Smooth muscle cell (in vitro differentiated cells): ENCODE results near the gene SMCHD1. TPM values are rescaled to one million over a fixed set of nuclear protein-coding genes. Genes with fewer than 3 reads are reported as not detected.
"Not testable (repeated sequence)": the region's sequence is repeated elsewhere in the genome, so short reads cannot be mapped to it uniquely, and the experiment has no call there.

Experiments used
- DNase-seq: peaks from one replicate; lab custom pipeline; 2025; ENCODE audit not compliant: unreplicated experiment; lab: John Stamatoyannopoulos, UW
- H2AFZ ChIP-seq: fragments of 200-600 bp; sonication (generic); 2 replicates; pipeline ENCODE4 v1.6.0; 2016; ENCODE audit warnings: antibody characterized with exemption, low read depth, mild to moderate bottlenecking
- H3F3A ChIP-seq: fragments of 200-600 bp; sonication (generic); 2 replicates; pipeline ENCODE4 v1.6.0; 2017; ENCODE audit warnings: antibody characterized with exemption, low read depth
- H3K27ac ChIP-seq: fragments of 200-600 bp; sonication (generic); 2 replicates; pipeline ENCODE4 v1.5.1; 2016; ENCODE audit warnings: low read depth, mild to moderate bottlenecking
- H3K27me3 ChIP-seq: fragments of 200-600 bp; sonication (generic); 2 replicates; pipeline ENCODE4 v1.6.1; 2016; ENCODE audit warnings: low read depth, mild to moderate bottlenecking
- H3K36me3 ChIP-seq: fragments of 200-600 bp; sonication (generic); 2 replicates; pipeline ENCODE4 v1.5.1; 2016; ENCODE audit warnings: low read depth
- H3K4me1 ChIP-seq: fragments of 200-600 bp; sonication (generic); 2 replicates; pipeline ENCODE4 v1.5.1; 2016; ENCODE audit warnings: low read depth
- H3K4me2 ChIP-seq: fragments of 200-600 bp; sonication (generic); 2 replicates; pipeline ENCODE4 v1.6.0; 2016; ENCODE audit warnings: mild to moderate bottlenecking
- H3K4me3 ChIP-seq: fragments of 200-600 bp; sonication (generic); 2 replicates; pipeline ENCODE4 v1.5.1; 2016; ENCODE audit warnings: mild to moderate bottlenecking
- H3K79me2 ChIP-seq: fragments of 200-600 bp; sonication (generic); 2 replicates; pipeline ENCODE4 v1.6.0; 2016; ENCODE audit warnings: low read depth, mild to moderate bottlenecking
- H3K9ac ChIP-seq: fragments of 200-600 bp; sonication (generic); 2 replicates; pipeline ENCODE4 v1.6.0; 2016; ENCODE audit warnings: low read depth
- H3K9me3 ChIP-seq: fragments of 200-600 bp; sonication (generic); replicated peaks from 2 replicates; pipeline ENCODE4 v1.5.1; 2016; ENCODE audit warnings: low read depth
- H4K20me1 ChIP-seq: fragments of 200-600 bp; sonication (generic); 2 replicates; pipeline ENCODE4 v1.6.0; 2016; ENCODE audit warnings: low read depth
- CTCF ChIP-seq: fragments of 200-600 bp; sonication (generic); IDR thresholded peaks from 2 replicates; pipeline ENCODE4 v1.5.1; 2017; ENCODE audit warnings: borderline replicate concordance, mild to moderate bottlenecking, antibody characterized with exemption; ENCODE audit not compliant: insufficient read depth, poor library complexity, severe bottlenecking
- whole genome bisulfite sequencing: methylation state at CpG from one replicate; pipeline ENCODE4 v1.1.7; 2016; ENCODE audit warnings: low lambda C conversion rate; 5-methylcytosine and 5-hydroxymethylcytosine counted together
- polyA plus RNA-seq: library from polyadenylated mRNA; unstranded; fragments of >200 nt; fragmentation: Nextera tagmentation; extraction: Ambion mirVana; gene quantifications from 2 replicates; pipeline ENCODE4 v1.2.1, GENCODE V29; 2016
- total RNA-seq: library from RNA; depleted of rRNA; stranded (reverse); fragments of >200 nt; gene quantifications from 2 replicates; pipeline ENCODE4 v1.2.3, GENCODE V29; 2014

Gene SMCHD1
- total and polyA plus RNA-seq, 2 experiments from 2014 or later = 5.9 to 46.3 TPM

GRCh38 chr18:2826581-2826980, 171.1 kb downstream of the SMCHD1 start:
- no peak for TF ChIP-seq CTCF
- H3K27me3 ChIP-seq = no peaks in the 10 kb centered on the region
- 25% methylated on average over 10 of the region's 10 CpGs for WGBS
- H3K4me3 ChIP-seq = no peak overlapping the region
- peak overlapping the region; percentile 71 for H3K27ac ChIP-seq
- no peaks in the 10 kb centered on the region for H3K9me3 ChIP-seq
- peak; percentile 6 for DNase-seq
- no peaks in the 10 kb centered on the region for H4K20me1 ChIP-seq
- no peak overlapping the region for H3K9ac ChIP-seq
- H3K4me2 ChIP-seq = peak overlapping the region; percentile 27
- H3K36me3 ChIP-seq = no peaks in the 10 kb centered on the region
- H3K4me1 ChIP-seq = no peaks in the 10 kb centered on the region
- peaks cover 12% of the 10 kb centered on the region for H3F3A ChIP-seq
- no peaks in the 10 kb centered on the region for H3K79me2 ChIP-seq
- no peak overlapping the region for H2AFZ ChIP-seq

GRCh38 chr18:2827061-2827460, 171.5 kb downstream of the SMCHD1 start:
- no peak overlapping the region for H3K9ac ChIP-seq
- DNase-seq = no peak
- 70% methylated on average over 5 of the region's 5 CpGs for WGBS

GRCh38 chr18:2836118-2836517, 180.6 kb downstream of the SMCHD1 start:
- not testable (repeated sequence) for H3K4me2 ChIP-seq, H3K9me3 ChIP-seq, H3K27me3 ChIP-seq, H3K36me3 ChIP-seq, H3K4me1 ChIP-seq, H3K27ac ChIP-seq, H2AFZ ChIP-seq, H3K4me3 ChIP-seq, DNase-seq, H3K9ac ChIP-seq, H3F3A ChIP-seq, H4K20me1 ChIP-seq, H3K79me2 ChIP-seq
- 96% methylated on average over 3 of the region's 3 CpGs for WGBS

More at GRCh38 chr18:2827061-2827460, 171.5 kb downstream of the SMCHD1 start:
- no peak overlapping the region for H3K4me3 ChIP-seq
- peak overlapping the region; percentile 27 for H3K4me2 ChIP-seq
- H3K27me3 ChIP-seq = no peaks in the 10 kb centered on the region
- peak overlapping the region; percentile 71 for H3K27ac ChIP-seq
- no peak for TF ChIP-seq CTCF
- no peaks in the 10 kb centered on the region for H4K20me1 ChIP-seq
- H3K36me3 ChIP-seq = no peaks in the 10 kb centered on the region
- no peaks in the 10 kb centered on the region for H3K9me3 ChIP-seq
- H3F3A ChIP-seq = peaks cover 12% of the 10 kb centered on the region
- H3K4me1 ChIP-seq = no peaks in the 10 kb centered on the region
- no peaks in the 10 kb centered on the region for H3K79me2 ChIP-seq
- H2AFZ ChIP-seq = no peak overlapping the region

- not testable (repeated sequence) for H3K4me3 ChIP-seq, H3K27me3 ChIP-seq, H2AFZ ChIP-seq, H3K36me3 ChIP-seq, H3K4me1 ChIP-seq, H3K79me2 ChIP-seq, H3F3A ChIP-seq, H3K4me2 ChIP-seq, H3K9ac ChIP-seq, DNase-seq, H4K20me1 ChIP-seq, H3K9me3 ChIP-seq, H3K27ac ChIP-seq
Measured at GRCh38 chr18:2837290-2837689, 181.8 kb downstream of the SMCHD1 start.

GRCh38 chr18:2839202-2839601, 183.7 kb downstream of the SMCHD1 start:
- no peak overlapping the region for H3K27ac ChIP-seq
- 85% methylated on average over 8 of the region's 8 CpGs for WGBS
- no peaks in the 10 kb centered on the region for H3K79me2 ChIP-seq
- no peaks in the 10 kb centered on the region for H4K20me1 ChIP-seq
- DNase-seq = no peak
- H3K4me2 ChIP-seq = no peak overlapping the region
- H3K27me3 ChIP-seq = no peaks in the 10 kb centered on the region
- H3F3A ChIP-seq = no peaks in the 10 kb centered on the region
- H3K9me3 ChIP-seq = no peaks in the 10 kb centered on the region
- no peak overlapping the region for H2AFZ ChIP-seq
- no peak for TF ChIP-seq CTCF
- no peak overlapping the region for H3K9ac ChIP-seq
- no peaks in the 10 kb centered on the region for H3K4me1 ChIP-seq
- no peaks in the 10 kb centered on the region for H3K36me3 ChIP-seq
- H3K4me3 ChIP-seq = no peak overlapping the region
